NCI-H1092 (cell line): ENCODE results near the gene CLIC4.
"Not testable (repeated sequence)": the region's sequence is repeated elsewhere in the genome, so short reads cannot be mapped to it uniquely, and the experiment has no call there.

ENCODE experiments used
- DNase-seq: peaks from one replicate; lab custom pipeline; 2025; lab: John Stamatoyannopoulos, UW

CLIC4 gene

DNA sequence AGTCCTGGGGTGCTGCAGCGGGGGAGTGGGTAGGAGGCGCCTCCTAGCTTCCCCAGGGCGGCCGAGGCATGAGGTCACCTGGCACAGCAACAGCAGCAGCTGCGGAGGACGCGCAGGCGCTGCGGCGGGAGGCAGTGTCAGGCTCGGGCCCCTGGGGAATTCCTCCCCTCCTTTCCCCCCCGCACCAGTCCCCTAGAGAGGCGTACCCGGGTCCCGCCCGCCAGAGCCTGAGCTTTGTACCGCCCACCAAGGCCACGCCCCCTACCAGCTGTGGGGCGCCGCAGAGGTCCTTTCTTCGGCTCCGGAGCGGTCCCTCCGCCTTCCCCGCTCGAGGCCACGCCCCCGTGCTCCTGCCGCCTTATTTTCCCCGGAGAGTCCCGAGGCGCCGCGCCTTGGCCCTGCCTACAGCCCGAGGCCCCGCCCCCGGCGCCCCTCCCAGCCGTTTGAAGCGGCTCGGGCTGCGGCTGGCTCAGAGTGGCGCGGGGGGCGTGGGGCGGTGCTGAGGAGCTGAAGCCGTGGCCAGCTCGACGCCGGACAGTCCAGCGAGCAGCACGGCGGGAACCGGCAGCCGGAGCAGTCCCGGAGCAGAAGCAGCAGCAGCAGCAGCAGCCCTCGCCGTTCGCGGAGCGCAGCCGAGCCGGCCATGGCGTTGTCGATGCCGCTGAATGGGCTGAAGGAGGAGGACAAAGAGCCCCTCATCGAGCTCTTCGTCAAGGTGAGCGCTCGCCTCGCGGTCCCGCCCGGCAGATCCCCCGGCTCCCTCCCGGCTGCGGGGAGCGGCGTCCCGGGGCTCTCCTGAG is at the start of gene CLIC4:
TSS of gene CLIC4 (plus strand) at position 537 of the 800 bp plus-strand sequence. CDS start at position 644, 107 bp downstream.
- DNase-seq, result peak; percentile 100

DNA sequence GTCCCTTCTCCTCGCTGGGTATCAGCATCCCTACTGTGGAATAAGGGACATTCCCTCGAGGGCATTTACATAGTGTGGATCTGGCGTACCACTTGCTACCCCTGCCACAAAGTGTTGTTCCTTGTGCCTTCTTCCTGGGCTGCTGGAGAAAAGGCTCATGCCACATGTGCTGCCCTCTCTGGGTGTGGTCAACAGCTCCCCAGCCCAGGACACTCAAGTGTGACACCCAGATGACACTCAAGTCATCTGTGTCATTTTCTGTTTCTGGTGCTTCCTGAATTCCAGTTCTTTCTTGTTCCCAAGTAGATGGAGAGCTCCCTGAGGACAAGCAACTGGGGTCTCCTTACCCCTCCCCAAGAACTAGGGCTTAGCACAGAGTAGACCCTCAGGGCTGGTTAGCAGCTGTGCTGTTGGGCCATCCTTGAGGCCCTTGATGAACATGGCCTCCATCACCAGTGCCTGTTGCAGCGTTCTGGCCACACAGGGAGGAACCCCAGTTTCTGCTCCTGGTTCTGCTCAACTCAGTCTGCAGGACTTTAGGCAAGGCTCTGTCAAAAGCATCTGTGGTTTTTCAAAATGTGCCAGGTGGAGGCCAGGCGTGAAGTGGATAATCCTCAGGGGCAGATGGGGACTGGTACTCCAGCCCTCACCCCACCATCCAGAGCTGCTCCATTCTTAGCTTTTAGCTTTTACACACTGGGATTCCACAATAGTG is 49.0 kb upstream of the CLIC4 start:
- DNase-seq, result no peak

DNA sequence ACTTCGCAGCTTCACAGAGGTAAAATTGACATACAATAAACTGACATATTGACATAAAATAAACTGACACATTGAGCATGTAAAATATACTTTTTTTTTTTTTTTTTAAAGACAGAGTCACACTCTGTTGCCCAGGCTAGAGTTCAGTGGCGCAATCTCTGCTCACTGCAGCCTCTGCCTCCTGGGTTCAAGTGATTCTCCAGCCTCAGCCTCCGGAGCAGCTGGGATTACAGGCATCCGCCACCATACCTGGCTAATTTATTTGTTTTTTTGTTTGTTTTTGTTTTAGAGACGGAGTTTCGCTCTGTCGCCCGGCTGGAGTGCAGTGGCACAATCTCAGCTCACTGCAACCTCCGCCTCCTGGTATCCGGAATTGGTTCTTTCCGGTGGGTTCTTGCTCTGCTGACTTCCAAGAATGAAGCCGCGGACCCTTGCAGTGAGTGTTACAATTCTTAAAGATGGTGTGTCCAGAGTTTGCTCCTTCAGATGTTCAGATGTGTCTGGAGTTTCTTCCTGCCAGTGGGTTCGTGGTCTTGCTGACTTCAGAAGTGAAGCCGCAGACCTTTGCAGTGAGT is 48.4 kb upstream of the CLIC4 start:
- DNase-seq, result no peak

DNA sequence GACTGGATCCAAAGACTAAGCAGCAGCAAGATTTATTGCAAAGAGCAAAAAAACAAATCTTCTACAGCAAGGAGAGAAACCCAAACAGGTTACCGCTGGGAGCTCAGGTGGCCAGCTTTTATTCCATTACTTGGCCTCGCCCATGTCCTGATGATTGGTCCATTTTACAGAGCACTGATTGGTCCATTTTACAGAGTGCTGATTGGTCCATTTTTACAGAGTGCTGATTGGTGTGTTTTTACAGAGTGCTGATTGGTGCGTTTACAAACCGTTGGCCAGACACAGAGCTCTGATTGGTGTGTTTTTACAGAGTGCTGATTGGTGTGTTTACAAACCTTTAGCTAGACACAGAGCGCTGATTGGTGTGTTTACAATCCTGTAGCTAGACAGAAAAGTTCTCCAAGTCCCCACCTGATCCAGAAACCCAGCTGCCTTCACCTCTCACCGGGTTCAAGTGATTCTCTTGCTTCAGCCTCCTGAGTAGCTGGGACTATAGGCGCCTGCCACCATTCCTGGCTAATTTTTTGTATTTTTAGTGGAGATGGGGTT is 47.7 kb upstream of the CLIC4 start:
- DNase-seq, result not testable (repeated sequence)

DNA sequence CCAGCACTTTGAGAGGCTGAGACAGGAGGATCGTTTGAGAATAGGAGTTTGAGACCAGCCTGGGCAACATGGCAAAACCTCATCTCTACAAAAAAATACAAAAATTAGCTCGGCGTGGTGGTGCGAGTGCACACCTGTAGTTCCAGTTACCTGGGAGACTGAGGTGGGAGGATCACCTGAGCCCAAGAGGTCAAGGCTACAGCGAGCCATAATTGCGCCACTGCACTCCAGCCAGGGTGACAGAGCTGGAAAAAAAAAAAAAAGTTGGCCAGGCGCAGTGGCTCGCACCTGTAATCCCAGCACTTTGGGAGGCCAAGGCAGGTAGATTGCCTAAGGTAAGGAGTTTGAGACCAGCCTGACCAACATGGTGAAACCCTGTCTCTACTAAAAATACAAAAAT is 46.9 kb upstream of the CLIC4 start:
- not testable (repeated sequence) for DNase-seq

DNA sequence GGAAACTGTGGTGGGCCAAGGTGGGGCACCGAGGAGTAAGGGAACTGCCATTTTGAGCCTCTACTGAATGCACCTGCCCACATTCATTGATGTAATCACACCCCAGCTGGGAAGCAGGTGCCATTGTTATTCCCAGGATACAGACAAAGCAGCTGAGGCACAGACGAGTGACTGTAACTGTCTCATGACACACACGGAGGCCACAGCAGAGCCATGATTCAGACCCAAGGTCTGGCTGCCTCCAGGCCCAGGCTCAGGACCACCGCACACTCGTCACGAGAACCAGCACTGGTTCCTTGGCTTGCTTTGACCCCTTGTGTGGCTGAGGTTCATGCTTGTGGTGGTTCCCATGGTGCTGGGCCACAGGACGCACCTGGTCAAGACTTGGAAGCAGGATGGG is 45.6 kb upstream of the CLIC4 start:
- no peak for DNase-seq

DNA sequence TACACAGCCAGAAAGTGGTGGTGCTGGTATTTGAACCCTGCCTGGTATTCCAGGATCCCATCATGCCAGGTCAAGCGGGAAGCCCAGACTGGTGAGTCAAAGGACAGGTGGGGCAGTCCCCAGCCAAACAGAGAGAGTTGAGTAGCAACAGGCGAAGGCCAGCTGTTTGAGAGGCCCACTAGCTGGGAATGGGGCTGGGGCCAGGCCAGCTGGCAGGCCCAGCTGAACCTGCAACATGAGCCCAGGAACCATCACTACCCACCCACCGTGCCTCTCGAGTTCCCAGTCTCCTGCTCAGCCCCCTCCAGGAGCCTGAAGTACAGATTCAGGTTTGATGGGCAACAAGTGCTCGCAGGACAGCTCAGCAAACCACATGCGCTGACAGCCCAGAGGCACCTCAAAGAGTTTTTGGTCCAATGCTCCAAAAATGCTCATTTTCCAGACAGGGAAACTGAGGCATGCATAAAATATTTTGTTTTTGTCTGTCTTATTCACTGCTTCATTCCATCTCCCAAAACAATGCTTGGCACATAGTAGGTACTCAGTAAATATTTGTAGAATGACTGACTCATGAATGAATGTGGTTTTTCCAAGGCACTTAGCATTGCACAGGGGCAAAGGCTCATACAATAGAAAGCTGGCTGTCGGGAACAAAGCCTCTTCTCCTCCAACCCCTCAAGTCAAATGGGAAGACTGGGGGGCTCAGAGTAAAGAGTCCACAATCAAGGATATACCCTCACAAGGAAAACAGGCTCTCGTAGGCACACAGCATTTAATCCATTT is 42.5 kb upstream of the CLIC4 start:
- peak; percentile 93 for DNase-seq

DNA sequence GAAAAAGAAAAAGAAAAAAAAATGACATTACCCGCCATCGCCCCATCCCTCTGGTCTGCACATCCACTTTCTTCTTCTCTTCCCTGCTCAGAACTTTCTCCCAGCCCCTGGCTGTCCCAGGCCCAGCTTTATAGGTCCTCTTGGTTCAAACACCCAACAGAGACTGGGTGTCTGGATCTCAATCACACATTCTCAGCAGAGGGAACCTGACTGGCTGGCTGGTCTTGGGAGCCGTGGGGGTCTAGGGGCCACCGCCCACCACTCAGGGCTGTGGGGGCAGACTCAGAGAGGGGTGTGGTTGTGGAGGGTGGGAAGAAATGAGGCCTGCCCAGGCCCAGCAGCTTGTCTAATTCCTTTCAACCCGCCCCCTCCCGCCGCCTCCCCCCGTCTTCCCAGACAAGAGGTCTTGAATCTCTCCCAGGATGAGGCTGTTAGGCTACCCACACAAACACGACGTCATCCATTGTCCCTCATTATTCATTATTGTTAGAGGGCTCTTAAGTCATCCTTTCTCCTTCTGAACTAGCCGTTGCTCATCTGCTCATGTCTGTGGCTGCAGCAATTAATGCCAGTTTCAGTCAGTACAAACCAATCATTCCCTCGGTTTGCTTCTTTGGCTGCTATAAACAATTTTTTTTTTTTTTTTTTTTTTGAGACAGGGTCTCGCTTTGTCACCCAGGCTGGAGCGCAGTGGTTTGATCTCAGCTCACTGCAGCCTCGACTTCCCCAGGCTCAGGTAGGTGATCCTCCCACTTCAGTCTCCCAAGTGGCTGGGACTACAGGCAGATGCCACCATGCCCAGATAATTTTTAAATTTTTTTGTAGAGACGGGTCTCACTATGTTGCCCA is 40.6 kb upstream of the CLIC4 start:
- peak; percentile 43 for DNase-seq

DNA sequence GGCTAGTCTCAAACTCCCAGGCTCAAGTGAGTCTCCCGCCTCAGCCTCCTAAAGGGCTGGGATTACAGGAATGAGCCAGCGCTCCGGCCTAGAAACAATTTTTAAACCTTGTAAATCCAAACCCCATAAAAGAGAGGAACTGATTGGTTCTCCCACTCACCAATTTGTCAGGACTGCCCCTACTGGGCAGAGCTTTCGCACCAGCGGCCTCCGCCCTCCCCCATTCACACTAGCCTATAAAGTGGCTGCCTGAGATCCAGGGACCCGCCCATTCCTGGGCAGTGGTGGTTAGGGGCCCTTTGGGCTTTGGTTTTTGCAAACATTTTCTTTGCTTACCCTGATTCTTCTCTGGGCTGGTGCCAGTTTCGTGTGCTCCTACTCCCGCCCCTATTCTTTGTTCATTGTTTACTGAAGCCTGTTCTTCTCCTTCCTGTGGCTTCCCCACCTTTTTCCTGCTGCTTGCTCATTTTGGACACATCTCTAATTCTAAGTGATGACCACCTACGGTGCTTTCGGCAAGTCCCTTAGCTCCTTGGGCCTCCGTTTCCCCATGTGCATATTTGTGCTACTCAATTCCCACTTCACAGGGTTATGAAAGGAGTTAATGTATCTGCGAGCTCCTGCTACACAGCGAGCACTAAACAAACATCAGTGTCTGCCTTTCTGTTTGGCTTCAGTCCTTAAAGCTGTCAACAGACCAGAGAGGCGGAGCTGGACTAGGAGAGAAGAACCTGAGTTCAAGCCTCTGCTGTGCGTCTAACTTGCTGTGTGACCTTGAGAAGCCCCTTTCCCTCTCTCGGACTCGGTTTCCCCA is 39.8 kb upstream of the CLIC4 start:
- peak; percentile 98 for DNase-seq

DNA sequence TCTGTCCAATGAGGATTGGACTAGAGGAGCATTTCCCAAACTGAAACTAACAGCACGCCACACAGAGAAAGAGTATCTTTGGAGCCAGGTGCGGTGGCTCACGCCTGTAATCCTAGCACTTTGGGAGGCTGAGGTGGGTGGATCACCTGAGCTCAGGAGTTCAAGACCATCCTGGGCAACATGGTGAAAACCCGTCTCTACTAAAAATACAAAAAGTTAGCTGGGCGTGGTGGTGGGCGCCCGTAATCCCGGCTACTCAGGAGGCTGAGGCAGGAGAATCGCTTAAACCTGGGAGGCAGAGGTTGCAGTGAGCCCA is 39.2 kb upstream of the CLIC4 start:
- DNase-seq, result not testable (repeated sequence)

DNA sequence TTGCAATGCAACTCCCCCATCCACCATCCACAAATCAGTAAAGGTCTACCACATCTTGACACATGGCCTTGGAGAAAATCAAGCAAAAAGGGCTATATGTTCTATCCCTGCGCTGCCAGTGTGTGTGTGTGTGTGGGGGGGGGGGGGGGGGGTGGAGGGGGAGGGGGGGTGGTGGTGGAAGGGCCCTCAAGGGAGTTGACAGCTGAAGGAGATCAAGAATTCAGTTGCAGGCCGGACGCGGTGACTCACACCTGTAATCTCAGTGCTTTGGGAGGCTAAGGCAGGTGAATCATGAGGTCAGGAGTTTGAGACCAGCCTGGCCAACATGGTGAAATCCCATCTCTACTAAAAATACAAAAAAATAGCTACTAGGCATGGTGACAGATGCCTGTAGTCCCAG is 37.6 kb upstream of the CLIC4 start:
- no peak for DNase-seq

DNA sequence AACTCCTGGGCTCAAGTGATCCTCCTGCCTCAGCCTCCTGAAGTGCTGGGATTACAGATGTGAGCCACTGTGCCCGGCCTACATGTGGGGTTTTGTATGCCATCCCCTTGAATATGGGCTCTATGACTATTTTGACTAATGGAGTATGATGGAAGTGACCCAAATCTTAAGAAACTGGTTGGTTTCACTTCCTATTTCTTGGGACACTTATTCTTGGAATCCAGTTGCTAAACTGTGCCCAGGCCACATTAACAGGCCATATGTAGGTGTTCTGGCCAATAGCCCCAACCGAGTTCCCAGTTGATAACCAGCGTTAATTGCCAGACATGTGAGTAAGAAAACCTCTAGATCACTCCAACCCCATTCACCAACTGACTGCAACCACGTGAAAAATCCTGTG is 36.3 kb upstream of the CLIC4 start:
- no peak for DNase-seq

DNA sequence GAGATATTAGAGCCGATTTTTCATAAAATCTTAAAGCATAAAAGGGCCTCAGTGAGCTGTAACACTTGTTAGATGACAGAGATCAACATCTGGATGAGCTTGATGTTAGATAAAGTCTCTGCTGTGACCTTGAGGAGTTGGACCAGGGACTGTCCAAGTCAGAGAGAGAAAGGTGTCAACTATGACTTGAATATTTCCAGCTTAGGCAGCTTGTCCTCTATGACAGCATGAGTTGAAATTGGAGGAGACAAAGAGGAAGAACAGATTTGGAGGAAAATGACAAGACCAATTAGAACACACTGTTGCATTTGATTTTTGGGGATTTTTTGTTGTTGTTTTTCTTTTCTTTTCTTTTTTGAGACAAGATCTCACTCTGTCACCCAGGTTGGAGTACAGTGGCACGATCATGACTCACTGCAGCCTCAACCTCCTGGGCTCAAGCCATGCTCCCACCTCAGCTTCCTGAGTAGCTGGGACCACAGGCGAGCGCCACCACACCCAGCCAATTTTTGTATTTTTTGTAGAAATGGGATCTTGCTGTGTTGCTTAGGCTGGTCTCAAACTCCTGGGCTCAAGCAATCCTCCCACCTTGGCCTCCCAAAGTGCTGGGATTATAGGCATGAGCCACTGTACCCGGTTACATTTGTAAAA is 35.3 kb upstream of the CLIC4 start:
- DNase-seq, result no peak

DNA sequence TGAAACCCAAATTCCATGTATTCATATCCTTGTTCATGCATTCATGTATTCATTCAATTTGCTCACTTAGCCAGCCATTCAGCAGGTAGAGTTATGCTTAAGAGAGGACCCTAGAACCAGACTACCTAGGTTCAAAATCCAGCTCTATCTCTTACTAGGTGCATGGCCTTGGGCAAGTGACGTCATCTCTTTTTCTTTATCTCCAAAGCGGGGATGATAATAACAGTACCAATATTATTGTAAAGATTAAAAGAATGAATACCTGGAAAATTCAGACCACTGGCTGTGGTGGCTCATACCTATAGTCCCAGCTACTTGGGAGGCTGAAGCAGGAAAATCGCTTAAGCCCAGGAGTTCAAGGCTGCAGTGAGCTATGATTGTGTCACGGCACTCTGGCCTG is 33.9 kb upstream of the CLIC4 start:
- DNase-seq, result no peak

DNA sequence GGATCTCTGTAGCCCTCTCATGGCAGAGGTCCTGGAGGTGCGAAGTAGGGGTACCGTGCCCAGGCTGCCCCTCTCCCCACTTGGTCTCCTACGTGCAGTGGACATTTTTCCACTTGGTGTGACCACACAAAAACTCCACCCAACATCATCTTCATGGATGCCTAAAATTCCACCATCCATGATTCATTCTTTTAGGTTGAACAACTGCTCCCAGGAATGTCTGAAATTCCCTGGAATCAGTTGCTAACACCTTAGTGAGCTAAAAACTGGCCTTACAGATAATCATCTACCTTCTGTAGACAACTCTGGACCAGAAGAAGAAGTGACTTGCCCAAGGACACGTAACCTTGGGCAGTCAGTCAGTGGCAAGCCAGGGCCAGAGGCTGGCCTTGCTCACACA is 32.1 kb upstream of the CLIC4 start:
- DNase-seq, result no peak

DNA sequence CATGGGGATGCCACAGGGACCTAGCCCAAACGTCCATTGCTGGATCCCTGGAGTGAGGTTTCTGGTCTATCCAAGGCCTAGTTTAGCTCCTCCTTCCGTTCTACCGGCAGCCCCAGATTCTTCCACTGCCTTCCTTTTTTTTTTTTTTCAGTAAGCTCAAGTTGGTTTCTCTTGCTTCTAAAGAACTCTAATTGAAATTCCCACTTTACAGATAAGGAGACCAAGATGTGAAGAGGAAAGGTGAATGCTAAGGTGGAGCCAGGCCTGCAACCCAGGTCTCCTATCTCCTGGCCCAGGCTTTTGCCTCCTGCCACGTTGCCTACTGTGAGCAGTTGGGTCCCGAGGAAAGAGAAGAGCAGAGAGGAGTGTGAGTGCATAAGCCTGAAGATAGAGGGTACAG is 31.5 kb upstream of the CLIC4 start:
- DNase-seq, result no peak

DNA sequence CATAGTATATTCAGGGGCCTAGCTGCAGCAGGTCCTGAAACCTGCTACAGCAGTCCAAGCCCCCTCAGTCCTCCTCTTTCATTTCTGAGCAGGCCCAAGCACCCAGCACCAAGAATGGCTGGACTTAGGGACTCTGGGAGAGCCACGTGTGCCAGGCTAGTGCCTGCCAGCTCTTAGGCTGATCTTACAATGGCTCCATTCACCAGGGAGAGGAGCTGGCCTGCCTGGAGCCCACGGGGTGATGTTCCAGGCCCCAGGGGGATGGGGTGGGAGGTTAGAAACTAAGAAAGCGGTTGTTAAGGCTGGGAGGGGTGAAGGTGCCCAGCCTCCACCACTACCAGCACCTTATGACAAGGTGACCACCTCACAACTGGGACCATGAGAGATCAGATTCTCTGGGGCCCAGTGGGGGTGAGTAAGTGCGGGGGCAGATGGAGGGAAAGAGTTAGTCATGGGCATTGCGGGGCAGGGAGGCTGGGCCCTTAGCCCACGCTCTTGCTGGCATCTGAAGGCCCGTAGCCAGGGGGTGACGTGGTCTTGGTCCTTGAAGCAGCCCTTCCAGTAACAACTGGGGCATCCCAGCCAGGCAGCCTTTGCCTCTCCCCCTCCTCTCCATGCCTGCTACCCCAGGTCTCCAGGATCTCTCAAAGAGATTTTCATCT is 30.3 kb upstream of the CLIC4 start:
- no peak for DNase-seq

DNA sequence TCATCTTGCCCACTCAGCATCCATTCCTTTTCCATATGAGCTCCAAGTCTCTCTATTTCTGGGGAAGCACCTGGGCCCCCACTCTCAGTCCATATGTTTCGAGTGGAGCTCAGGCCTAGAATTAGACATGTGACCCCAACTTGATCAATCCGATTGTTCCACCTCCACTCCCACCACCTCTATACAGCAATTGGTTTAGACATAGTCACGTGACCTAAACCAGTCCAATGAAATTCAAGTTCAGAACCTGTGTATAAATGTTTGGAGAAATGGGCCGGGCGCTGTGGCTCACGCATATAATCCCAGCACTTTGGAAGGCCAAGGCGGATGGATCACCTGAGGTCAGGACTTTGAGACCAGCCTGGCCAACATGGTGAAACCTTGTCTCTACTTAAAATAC is 29.6 kb upstream of the CLIC4 start:
- no peak for DNase-seq

DNA sequence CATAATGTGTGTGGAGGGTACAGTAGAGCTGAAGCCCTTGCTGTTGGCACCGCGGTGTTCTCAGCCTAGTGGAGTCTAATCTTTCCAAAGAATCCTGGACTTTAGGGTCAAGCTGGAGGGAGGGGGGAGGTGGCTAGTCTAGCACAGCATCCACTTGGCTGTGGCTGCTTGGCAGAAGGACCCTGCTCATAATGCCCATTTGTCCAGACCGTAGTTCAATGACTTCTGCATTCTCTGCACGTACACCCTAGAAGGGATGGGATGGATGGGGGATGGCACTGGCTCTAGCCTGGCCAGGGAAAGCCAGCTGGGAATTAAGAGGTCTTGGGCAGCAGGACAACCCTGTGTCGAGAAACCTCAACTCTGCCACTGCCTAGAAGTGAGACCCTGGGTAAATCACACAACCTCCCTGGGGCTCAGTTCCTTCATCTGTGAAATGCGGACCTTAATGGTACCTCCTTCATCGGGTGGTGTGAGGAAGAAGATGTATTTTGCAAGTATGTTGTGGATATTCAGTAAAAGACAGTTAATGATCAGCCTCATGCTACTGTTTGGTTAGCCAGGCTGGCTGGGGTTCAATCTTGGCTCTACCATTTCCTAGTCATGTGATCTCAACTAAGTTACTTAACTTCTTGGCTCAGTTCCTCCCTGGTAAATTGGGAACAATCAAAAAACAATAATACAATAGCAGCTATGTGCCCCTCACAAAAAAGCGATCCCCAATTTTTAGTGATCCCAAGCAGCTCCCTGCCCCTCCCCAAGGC is 27.2 kb upstream of the CLIC4 start:
- no peak for DNase-seq
